CD4-positive, alpha-beta T cell treated with Interleukin-4 for 1 hour (primary cell): Measurements from ENCODE around the gene PRDM4.

Source experiments
- DNase-seq, 2 donors: peaks; one replicate each; pipeline ENCODE4 v3.0.0-alpha.2; 2020 to 2022

Gene PRDM4

DNA sequence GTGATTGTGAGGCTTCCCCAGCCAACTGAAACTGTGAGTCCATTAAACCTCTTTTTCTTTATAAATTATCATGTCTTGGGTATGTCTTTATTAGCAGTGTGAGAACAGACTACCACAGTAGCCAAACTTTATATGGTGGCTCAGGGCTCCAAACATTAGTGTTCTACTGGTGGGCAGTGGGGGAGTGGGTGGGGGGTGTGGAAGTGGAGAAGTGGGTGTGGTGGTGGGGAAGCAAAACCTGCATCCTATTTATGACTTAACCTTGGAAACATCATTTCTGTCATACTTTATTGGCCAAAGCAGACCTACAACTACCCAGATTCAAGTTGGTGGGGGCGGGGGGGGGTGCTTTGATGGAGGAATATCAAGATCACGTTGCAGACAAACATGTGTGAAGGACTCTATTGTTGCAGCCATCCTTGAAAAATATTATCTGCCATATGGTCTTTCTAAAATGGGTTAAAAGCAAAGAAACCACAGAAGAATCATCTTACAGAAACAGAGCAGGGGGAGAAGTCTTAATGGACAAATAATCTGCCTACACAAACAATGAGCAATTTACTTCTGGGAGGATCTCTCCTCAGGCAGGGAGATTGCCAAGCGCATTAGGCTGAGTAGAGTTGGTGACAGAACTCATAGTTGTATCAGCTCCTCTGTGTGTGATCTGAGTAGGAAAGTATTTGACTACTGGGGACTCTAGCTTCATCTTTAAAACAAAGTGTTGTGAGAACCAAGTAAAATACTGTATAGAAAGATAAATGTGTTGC, 76.7 kb downstream of the PRDM4 start:
- DNase-seq = no peak
